ENCODE data around the gene SLC30A1.

Gene SLC30A1

GRCh38 chr1:211524521-211524920 lies 54.4 kb downstream of the SLC30A1 start:
- DNase-seq (ENCODE audit: low read depth in 3 of 3) = no peak

GRCh38 chr1:211522804-211523203 lies 56.2 kb downstream of the SLC30A1 start:
- no peak for DNase-seq (ENCODE audit: low read depth in 3 of 3)
